Measurements from ENCODE around the gene CD4. TPM values are rescaled to one million over a fixed set of nuclear protein-coding genes. Genes with fewer than 3 reads are reported as not detected.

The CD4 gene
- total and polyA plus RNA-seq, 8 donors, result 2.0 to 25.9 (median 7.3) TPM; not detected in 2

GRCh38 chr12:6778217-6778573 is 11.1 kb upstream of the CD4 start:
- 20 to 29% (median 23%) methylated on average over 14 of the region's 14 CpGs for WGBS, 5 donors
- H3K4me3 ChIP-seq, result peak overlapping the region; percentile 39 to 50 (median 42)

GRCh38 chr12:6778574-6779550 is 10.5 kb upstream of the CD4 start:
- intact Hi-C loops (cut with DNase I; ENCODE audit: low total_unique reads), result no loop called here
- WGBS, 5 donors, result 3 to 5% (median 4%) methylated on average over 29 to 35 of the region's 35 CpGs
- Histone ChIP-seq H3K4me3 (peak overlapping the region; percentile 39 to 50 (median 42)), H3K27ac (peak overlapping the region; percentile 31 to 82 (median 67)), H3K9me3 (no peaks in the 10 kb centered on the region), H3K4me1 (peaks cover 19 to 49% (median 40%) of the 10 kb centered on the region in 4 donors), H3K27me3 (peaks cover 0 to 18% (median 4%) of the 10 kb centered on the region in 3 donors), H3K36me3 (no peaks in the 10 kb centered on the region)
- DNase-seq, result peak; percentile 96 to 98
- peak in 6 of 7 experiments; percentile 55 to 99 (median 92) for TF ChIP-seq CTCF (IDR thresholded peaks at IDR 0.05)
- peak in 2 of 3 donors; percentile 60 to 88 for TF ChIP-seq POLR2AphosphoS5 (IDR thresholded peaks at IDR 0.05)
- no peak for TF ChIP-seq POLR2A (IDR thresholded peaks at IDR 0.05)
- no peak for TF ChIP-seq EP300 (IDR thresholded peaks at IDR 0.05)

More at GRCh38 chr12:6778217-6778573, 11.1 kb upstream of the CD4 start:
- H3K4me1 ChIP-seq, result peaks cover 24 to 56% (median 47%) of the 10 kb centered on the region in 4 donors
- H3K9me3 ChIP-seq, result no peaks in the 10 kb centered on the region
- peak overlapping the region; percentile 31 to 82 (median 67) for H3K27ac ChIP-seq
- intact Hi-C loops (cut with DNase I; ENCODE audit: low total_unique reads), result no loop called here
- peak in 1 of 2 donors; percentile 61 for DNase-seq
- H3K36me3 ChIP-seq, result no peaks in the 10 kb centered on the region
- peaks cover 0 to 25% (median 11%) of the 10 kb centered on the region in 3 donors for H3K27me3 ChIP-seq
- TF ChIP-seq POLR2A (IDR thresholded peaks at IDR 0.05), result no peak
- no peak for TF ChIP-seq POLR2AphosphoS5 (IDR thresholded peaks at IDR 0.05)
- no peak for TF ChIP-seq CTCF (IDR thresholded peaks at IDR 0.05)
- TF ChIP-seq EP300 (IDR thresholded peaks at IDR 0.05), result no peak

DNA sequence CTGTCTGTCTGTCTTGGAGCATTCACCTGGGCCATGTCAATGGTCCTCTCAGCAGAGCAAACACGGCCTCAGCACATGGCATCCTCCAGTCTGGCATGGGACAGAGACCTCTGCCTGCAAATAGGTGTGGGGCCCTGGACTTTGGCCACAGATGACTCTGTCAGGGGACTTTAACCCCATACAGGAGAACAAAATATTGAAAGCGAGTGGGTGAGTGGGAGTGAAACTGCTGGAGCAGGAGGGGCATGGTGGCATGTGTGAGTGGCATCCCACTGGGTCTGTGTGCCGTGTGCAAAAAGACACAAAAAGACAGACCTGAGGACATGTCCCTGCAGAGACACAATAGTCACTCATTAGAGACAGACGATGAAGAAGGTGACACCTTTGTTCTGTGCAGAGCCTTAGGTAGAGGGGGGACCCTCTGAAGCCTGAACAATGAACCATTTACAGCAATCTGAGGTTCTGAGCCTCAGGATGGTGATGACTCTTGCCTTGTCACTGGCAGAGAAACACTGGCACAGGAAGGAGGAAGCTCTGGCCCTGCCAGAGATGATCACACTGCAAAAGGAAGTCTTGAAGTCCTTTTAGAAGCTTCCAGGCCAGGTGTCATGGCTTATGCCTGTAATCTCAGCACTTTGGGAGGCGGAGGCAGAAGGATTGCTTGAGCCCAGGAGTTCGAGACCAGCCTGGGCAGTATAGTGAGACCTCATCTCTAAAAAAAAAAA is 9.5 kb upstream of the CD4 start:
- Histone ChIP-seq H3K4me3 (no peak overlapping the region), H3K27me3 (peaks cover 0 to 9% (median 0%) of the 10 kb centered on the region in 3 donors), H3K9me3 (no peaks in the 10 kb centered on the region), H3K36me3 (no peaks in the 10 kb centered on the region), H3K27ac (peak overlapping the region in 1 of 5 donors; percentile 82), H3K4me1 (peaks cover 15 to 43% (median 32%) of the 10 kb centered on the region in 4 donors)
- TF ChIP-seq POLR2A (IDR thresholded peaks at IDR 0.05), result no peak
- no peak for TF ChIP-seq EP300 (IDR thresholded peaks at IDR 0.05)
- no peak for TF ChIP-seq POLR2AphosphoS5 (IDR thresholded peaks at IDR 0.05)
- no peak for TF ChIP-seq CTCF (IDR thresholded peaks at IDR 0.05)
- intact Hi-C loops (cut with DNase I; ENCODE audit: low total_unique reads), result loop anchor here (5.0 kb wide), 1 partner anchor 43 kb away; no protein-coding TSS in a partner anchor
- 82 to 90% (median 87%) methylated on average over 6 of the region's 6 CpGs for WGBS, 5 donors
- no peak for DNase-seq

DNA sequence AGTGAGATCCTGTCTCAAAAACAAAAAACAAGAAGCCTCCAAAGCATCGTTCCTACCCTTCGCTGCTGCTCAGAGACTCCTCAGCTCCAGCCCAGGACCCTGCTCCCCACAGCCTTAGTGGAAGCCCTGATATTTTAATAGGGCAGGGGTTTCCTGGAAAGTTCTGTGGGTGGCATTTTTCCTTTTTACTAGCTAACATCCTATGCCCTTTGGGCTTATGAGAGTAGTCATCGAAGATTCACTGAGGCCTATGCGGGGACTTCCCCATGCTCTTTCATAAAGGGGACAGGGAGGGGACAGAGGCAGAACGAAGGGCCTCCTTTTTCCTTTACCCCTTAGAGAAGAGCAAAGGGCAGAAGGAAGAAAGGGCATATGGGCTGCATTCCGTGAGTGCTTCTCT is 8.8 kb upstream of the CD4 start:
- H3K27ac ChIP-seq, result no peak overlapping the region
- intact Hi-C loops (cut with DNase I; ENCODE audit: low total_unique reads), result loop anchor here (5.0 kb wide), 1 partner anchor 43 kb away; no protein-coding TSS in a partner anchor
- peaks cover 0 to 9% (median 0%) of the 10 kb centered on the region in 3 donors for H3K27me3 ChIP-seq
- 78 to 94% (median 88%) methylated on average over 6 of the region's 6 CpGs for WGBS, 5 donors
- H3K4me3 ChIP-seq, result no peak overlapping the region
- H3K36me3 ChIP-seq, result no peaks in the 10 kb centered on the region
- no peak for TF ChIP-seq POLR2A (IDR thresholded peaks at IDR 0.05)
- no peak for TF ChIP-seq EP300 (IDR thresholded peaks at IDR 0.05)
- no peak for TF ChIP-seq CTCF (IDR thresholded peaks at IDR 0.05)
- TF ChIP-seq POLR2AphosphoS5 (IDR thresholded peaks at IDR 0.05), result no peak
- peaks cover 10 to 40% (median 25%) of the 10 kb centered on the region in 4 donors for H3K4me1 ChIP-seq
- H3K9me3 ChIP-seq, result no peaks in the 10 kb centered on the region
- DNase-seq, result no peak

Data from stomach (tissue), 9 donors.